Panc1 (cell line): ENCODE data around the gene PC. TPM values are rescaled to one million over a fixed set of nuclear protein-coding genes. Genes with fewer than 3 reads are reported as not detected.

Source experiments
- ATAC-seq: fragments of 200-7000 bp; cut with Tn5 transposase; 2 replicates; pipeline ENCODE4 v1.9.1; 2020; ENCODE audit warnings: mild to moderate bottlenecking, moderate library complexity
- BruUV-seq: library from RNA; stranded (reverse); fragments of 400-500 nt; replicated peaks from 2 replicates; lab custom pipeline; 2021; lab: Mats Ljungman, UMichigan
- CTCF ChIA-PET: fragments of 300-600 bp; sonication (Branson Sonifier 250); formaldehyde crosslinking; loops from one replicate; lab custom pipeline; 2022; ENCODE audit warnings: antibody characterized with exemption; lab: Charles Lee
- POLR2A ChIA-PET: fragments of 300-600 bp; sonication (Branson Sonifier 250); formaldehyde crosslinking; loops from one replicate; lab custom pipeline; 2022; ENCODE audit warnings: antibody characterized with exemption; lab: Charles Lee
- DNase-seq: peaks from one replicate; pipeline ENCODE4 v3.0.0-alpha.2; 2010; ENCODE audit warnings: low read depth, low spot score
- H3K27ac ChIP-seq: 2 replicates; pipeline ENCODE4 v1.5.1; 2011; ENCODE audit warnings: mild to moderate bottlenecking, low read length, inconsistent platforms
- H3K27me3 ChIP-seq: fragments of 200-500 bp; sonication (Bioruptor generic); 2 replicates; pipeline ENCODE4 v1.6.0; 2014; ENCODE audit warnings: low read length, inconsistent platforms; ENCODE audit not compliant: control insufficient read depth, insufficient read depth
- H3K36me3 ChIP-seq: fragments of 200-500 bp; sonication (Bioruptor generic); 2 replicates; pipeline ENCODE4 v1.5.1; 2014; ENCODE audit warnings: inconsistent platforms, mild to moderate bottlenecking, low read length, moderate library complexity; ENCODE audit not compliant: control insufficient read depth, insufficient read depth
- H3K4me1 ChIP-seq: 2 replicates; pipeline ENCODE4 v1.5.1; 2011; ENCODE audit warnings: inconsistent platforms, mild to moderate bottlenecking, low read length, moderate library complexity; ENCODE audit not compliant: control insufficient read depth, insufficient read depth
- H3K4me3 ChIP-seq, 2 experiments: 2 replicates each; pipeline ENCODE4 v1.5.1; 2011 to 2012; ENCODE audit warnings: low read depth in 2 of 2, low read length in 2 of 2, mild to moderate bottlenecking in 2 of 2, inconsistent platforms in 1 of 2, moderate library complexity in 1 of 2
- H3K9me3 ChIP-seq: fragments of 200-500 bp; sonication (Bioruptor generic); 2 replicates; pipeline ENCODE4 v1.5.1; 2014; ENCODE audit warnings: low read depth, mild to moderate bottlenecking, inconsistent platforms, low read length, moderate library complexity; ENCODE audit not compliant: control insufficient read depth, insufficient read depth
- CTCF ChIP-seq: fragments of 450-650 bp; IDR thresholded peaks from 2 replicates; pipeline ENCODE4 v1.5.1; 2017; ENCODE audit warnings: mild to moderate bottlenecking
- POLR2AphosphoS5 ChIP-seq: IDR thresholded peaks from 2 replicates; pipeline ENCODE4 v1.6.1; 2012; ENCODE audit warnings: mild to moderate bottlenecking, low read depth, low read length, moderate library complexity
- REST ChIP-seq, 2 experiments: IDR thresholded peaks; 2 replicates each; pipeline ENCODE4 v1.6.1; 2011 to 2012; ENCODE audit warnings: low read depth in 2 of 2, control low read depth in 1 of 2, low read length in 1 of 2, mild to moderate bottlenecking in 1 of 2, moderate library complexity in 1 of 2; ENCODE audit not compliant: insufficient read depth in 1 of 2
- SIN3A ChIP-seq: IDR thresholded peaks from 2 replicates; pipeline ENCODE4 v1.6.1; 2012; ENCODE audit warnings: low read depth, mild to moderate bottlenecking, low read length, moderate library complexity, borderline replicate concordance; ENCODE audit not compliant: insufficient read depth
- TCF7L2 ChIP-seq: IDR thresholded peaks from 2 replicates; pipeline ENCODE4 v1.6.1; 2011; ENCODE audit warnings: mild to moderate bottlenecking, low read depth, low read length, inconsistent platforms
- in situ Hi-C: cut with HindIII; loops from 2 replicates; pipeline ENCODE4 v1.10.0; 2016; ENCODE audit warnings: low sequenced_read_pairs, low pct_unique_long_range_greater_than_20kb
- intact Hi-C: fragments of 100-400 bp; cut with micrococcal nuclease; formaldehyde crosslinking; loops from one replicate; pipeline ENCODE4 v1.10.0; 2022; ENCODE audit not compliant: unreplicated experiment
- total RNA-seq: library from RNA; stranded (reverse); gene quantifications from one replicate; pipeline ENCODE4 v1.2.1, GENCODE V29; 2021; ENCODE audit not compliant: unreplicated experiment

The PC gene
- total RNA-seq, 1 experiment from 2014 or later = 12.8 TPM

DNA sequence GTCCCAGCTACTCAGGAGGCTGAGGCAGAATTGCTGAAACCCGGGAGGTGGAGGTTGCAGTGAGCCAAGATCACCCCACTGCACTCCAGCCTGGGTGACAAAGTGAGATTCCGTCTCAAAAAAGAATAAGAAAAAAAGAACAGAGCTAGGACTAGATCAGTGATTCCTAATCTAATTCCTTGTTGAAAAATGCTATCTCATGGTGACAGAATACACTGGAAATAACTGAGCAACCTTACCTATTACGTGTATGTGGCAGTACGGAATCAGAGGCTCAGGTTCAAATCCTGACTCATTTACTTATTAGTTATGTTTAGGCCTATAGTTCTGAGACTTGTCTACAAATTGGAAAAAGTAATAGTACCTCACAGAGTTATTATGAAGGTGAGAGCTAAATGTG, 134.5 kb downstream of the PC start:
- in situ Hi-C loops = no loop called here
- CTCF ChIA-PET = interaction anchor here (0.6 kb wide), 1 partner anchor 32 kb away, joined by 10 read pairs; no protein-coding TSS in a partner anchor
- ATAC-seq (no peak), DNase-seq (no peak)
- Histone ChIP-seq H3K27ac (no peak overlapping the region), H3K36me3 (no peaks in the 10 kb centered on the region), H3K4me3 (no peak overlapping the region), H3K9me3 (no peaks in the 10 kb centered on the region), H3K27me3 (no peaks in the 10 kb centered on the region), H3K4me1 (no peaks in the 10 kb centered on the region)
- POLR2A ChIA-PET = no interaction called here
- TF ChIP-seq REST (IDR thresholded peaks at IDR 0.05; ENCODE audit: insufficient read depth in 1 of 2, low read depth in 2 of 2, low read length in 1 of 2) (no peak), POLR2AphosphoS5 (no peak), CTCF (no peak), TCF7L2 (no peak), SIN3A (no peak)
- no TSS peak for BruUV-seq
- intact Hi-C loops = no loop called here

DNA sequence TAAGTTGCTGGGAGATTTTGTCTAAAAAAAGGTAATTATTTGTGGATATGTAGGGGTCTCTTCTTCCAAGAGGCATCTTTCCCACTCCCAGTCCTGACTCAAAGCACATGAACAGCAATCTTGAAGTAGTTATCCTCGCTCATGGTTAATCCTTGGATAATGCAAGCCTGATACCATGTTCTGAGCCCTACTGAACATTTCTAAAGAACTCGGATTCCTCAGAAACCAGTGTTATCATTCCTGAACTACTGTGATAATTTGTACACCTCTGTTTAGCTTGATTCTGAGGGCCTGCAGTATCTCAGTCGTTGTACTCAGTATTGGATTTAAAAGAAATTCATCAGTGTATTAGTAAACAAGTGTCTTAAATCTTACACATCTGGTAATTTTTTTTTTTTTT, 137.3 kb downstream of the PC start:
- no peak for DNase-seq
- ChIA-PET CTCF (no interaction called here), POLR2A (interaction anchor here (0.6 kb wide), 1 partner anchor 21 kb away, joined by 3 read pairs; no protein-coding TSS in a partner anchor)
- no peak for ATAC-seq
- in situ Hi-C loops (no loop called here), intact Hi-C loops (no loop called here)
- H3K27ac ChIP-seq = no peak overlapping the region
- no TSS peak for BruUV-seq
- H3K36me3 ChIP-seq = no peaks in the 10 kb centered on the region
- H3K9me3 ChIP-seq = no peaks in the 10 kb centered on the region
- TF ChIP-seq SIN3A (no peak), TCF7L2 (no peak), REST (IDR thresholded peaks at IDR 0.05; ENCODE audit: insufficient read depth in 1 of 2, low read depth in 2 of 2, low read length in 1 of 2) (no peak), POLR2AphosphoS5 (no peak), CTCF (no peak)
- no peak overlapping the region for H3K4me3 ChIP-seq
- no peaks in the 10 kb centered on the region for H3K4me1 ChIP-seq
- no peaks in the 10 kb centered on the region for H3K27me3 ChIP-seq
